ENCODE measurements around the gene ALG3.

ALG3 gene

GRCh38 chr3:184222521-184222920 lies 26.2 kb downstream of the ALG3 start:
- TF ChIP-seq USF1 (IDR thresholded peaks at IDR 0.05) (no peak), ZBTB7A (IDR thresholded peaks at IDR 0.05; ENCODE audit: low read depth) (no peak), FOXM1 (IDR thresholded peaks at IDR 0.05; ENCODE audit: borderline replicate concordance, low read depth) (no peak), NFIC (IDR thresholded peaks at IDR 0.05) (no peak), RAD21 (IDR thresholded peaks at IDR 0.05; ENCODE audit: low read depth) (no peak), TAF1 (IDR thresholded peaks at IDR 0.05; ENCODE audit: low read depth) (no peak), TCF12 (IDR thresholded peaks at IDR 0.05; ENCODE audit: low read depth) (no peak), CEBPB (IDR thresholded peaks at IDR 0.05) (no peak), EGR1 (IDR thresholded peaks at IDR 0.05) (no peak), CREB1 (IDR thresholded peaks at IDR 0.05; ENCODE audit: low read depth) (no peak), YY1 (IDR thresholded peaks at IDR 0.05; ENCODE audit: low read depth) (no peak)
- TF ChIP-seq, protein P1, sequence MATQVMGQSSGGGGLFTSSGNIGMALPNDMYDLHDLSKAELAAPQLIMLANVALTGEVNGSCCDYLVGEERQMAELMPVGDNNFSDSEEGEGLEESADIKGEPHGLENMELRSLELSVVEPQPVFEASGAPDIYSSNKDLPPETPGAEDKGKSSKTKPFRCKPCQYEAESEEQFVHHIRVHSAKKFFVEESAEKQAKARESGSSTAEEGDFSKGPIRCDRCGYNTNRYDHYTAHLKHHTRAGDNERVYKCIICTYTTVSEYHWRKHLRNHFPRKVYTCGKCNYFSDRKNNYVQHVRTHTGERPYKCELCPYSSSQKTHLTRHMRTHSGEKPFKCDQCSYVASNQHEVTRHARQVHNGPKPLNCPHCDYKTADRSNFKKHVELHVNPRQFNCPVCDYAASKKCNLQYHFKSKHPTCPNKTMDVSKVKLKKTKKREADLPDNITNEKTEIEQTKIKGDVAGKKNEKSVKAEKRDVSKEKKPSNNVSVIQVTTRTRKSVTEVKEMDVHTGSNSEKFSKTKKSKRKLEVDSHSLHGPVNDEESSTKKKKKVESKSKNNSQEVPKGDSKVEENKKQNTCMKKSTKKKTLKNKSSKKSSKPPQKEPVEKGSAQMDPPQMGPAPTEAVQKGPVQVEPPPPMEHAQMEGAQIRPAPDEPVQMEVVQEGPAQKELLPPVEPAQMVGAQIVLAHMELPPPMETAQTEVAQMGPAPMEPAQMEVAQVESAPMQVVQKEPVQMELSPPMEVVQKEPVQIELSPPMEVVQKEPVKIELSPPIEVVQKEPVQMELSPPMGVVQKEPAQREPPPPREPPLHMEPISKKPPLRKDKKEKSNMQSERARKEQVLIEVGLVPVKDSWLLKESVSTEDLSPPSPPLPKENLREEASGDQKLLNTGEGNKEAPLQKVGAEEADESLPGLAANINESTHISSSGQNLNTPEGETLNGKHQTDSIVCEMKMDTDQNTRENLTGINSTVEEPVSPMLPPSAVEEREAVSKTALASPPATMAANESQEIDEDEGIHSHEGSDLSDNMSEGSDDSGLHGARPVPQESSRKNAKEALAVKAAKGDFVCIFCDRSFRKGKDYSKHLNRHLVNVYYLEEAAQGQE (IDR thresholded peaks at IDR 0.05; ENCODE audit: low read depth) = no peak
- TF ChIP-seq, protein P2, sequence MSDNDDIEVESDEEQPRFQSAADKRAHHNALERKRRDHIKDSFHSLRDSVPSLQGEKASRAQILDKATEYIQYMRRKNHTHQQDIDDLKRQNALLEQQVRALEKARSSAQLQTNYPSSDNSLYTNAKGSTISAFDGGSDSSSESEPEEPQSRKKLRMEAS (IDR thresholded peaks at IDR 0.05) = no peak

DNA sequence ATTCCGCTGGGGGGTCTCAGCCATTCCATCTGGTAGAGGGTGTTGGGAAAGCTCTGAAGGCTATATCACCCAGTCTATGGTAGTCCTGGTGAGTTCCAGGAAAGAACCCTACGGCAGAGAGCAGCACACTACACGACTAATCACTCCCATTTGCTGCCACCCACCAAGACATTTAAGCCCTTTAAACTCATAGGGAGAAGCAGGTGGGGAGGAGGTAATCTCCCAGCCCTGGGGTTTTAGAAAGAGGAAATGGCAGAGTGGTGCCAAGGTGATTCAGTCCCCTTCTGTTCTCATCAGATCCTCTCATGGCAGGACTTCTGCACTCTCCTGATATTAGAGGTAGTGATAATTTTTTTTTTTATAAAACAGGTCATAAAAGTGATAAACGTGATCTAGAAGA lies 29.9 kb downstream of the ALG3 start:
- TF ChIP-seq EGR1 (IDR thresholded peaks at IDR 0.05) (no peak), FOXM1 (IDR thresholded peaks at IDR 0.05; ENCODE audit: borderline replicate concordance, low read depth) (no peak), EP300 (IDR thresholded peaks at IDR 0.05; ENCODE audit: borderline replicate concordance) (no peak), RAD21 (IDR thresholded peaks at IDR 0.05; ENCODE audit: low read depth) (no peak), CREB1 (IDR thresholded peaks at IDR 0.05; ENCODE audit: low read depth) (no peak), TAF1 (IDR thresholded peaks at IDR 0.05; ENCODE audit: low read depth) (no peak), CEBPB (IDR thresholded peaks at IDR 0.05) (no peak), NFIC (IDR thresholded peaks at IDR 0.05) (no peak), USF1 (IDR thresholded peaks at IDR 0.05) (no peak), TCF12 (IDR thresholded peaks at IDR 0.05; ENCODE audit: low read depth) (no peak), ZBTB7A (IDR thresholded peaks at IDR 0.05; ENCODE audit: low read depth) (no peak), YY1 (IDR thresholded peaks at IDR 0.05; ENCODE audit: low read depth) (no peak), TEAD4 (IDR thresholded peaks at IDR 0.05) (no peak)
- TF ChIP-seq, protein P1 (IDR thresholded peaks at IDR 0.05; ENCODE audit: low read depth) = no peak
- TF ChIP-seq, protein P2 (IDR thresholded peaks at IDR 0.05) = no peak

- TF ChIP-seq TCF12 (IDR thresholded peaks at IDR 0.05; ENCODE audit: low read depth) = no peak
- TF ChIP-seq ZBTB7A (IDR thresholded peaks at IDR 0.05; ENCODE audit: low read depth) = no peak
- TF ChIP-seq, protein P2 (IDR thresholded peaks at IDR 0.05) = no peak
- TF ChIP-seq NFIC (IDR thresholded peaks at IDR 0.05) = no peak
- TF ChIP-seq TAF1 (IDR thresholded peaks at IDR 0.05; ENCODE audit: low read depth) = no peak
- no peak for TF ChIP-seq EP300 (IDR thresholded peaks at IDR 0.05; ENCODE audit: borderline replicate concordance)
- TF ChIP-seq TEAD4 (IDR thresholded peaks at IDR 0.05) = no peak
- no peak for TF ChIP-seq FOXM1 (IDR thresholded peaks at IDR 0.05; ENCODE audit: borderline replicate concordance, low read depth)
- TF ChIP-seq, protein P1 (IDR thresholded peaks at IDR 0.05; ENCODE audit: low read depth) = no peak
- TF ChIP-seq CEBPB (IDR thresholded peaks at IDR 0.05) = no peak
- TF ChIP-seq USF1 (IDR thresholded peaks at IDR 0.05) = no peak
- TF ChIP-seq YY1 (IDR thresholded peaks at IDR 0.05; ENCODE audit: low read depth) = no peak
These were observed 37.0 kb downstream of the ALG3 start for GRCh38 chr3:184211718-184212117.

DNA sequence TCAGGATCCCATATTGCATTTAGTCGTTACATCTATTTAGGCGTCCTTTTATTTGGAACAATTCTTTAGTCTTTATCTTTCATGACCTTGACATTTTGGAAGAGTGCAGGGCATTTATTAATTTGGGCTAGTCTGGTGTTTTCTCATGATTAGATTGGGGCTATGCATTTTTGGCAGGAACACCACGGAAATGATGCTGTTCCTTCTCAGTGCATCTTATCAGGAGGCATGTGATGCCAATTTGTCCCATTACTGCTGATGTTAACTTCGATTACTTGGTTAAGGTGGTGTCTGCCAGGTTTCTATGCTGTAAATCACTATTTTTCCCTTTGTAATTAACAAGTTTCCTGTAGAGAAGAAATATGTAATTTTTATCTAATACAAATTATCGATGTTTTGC lies 37.5 kb downstream of the ALG3 start:
- TF ChIP-seq, protein P2 (IDR thresholded peaks at IDR 0.05) = no peak

Measured in Ishikawa (cell line).